Peyer's patch (tissue), 4 donors: ENCODE measurements around the gene SUN5.

ENCODE experiments used
- POLR2A ChIP-seq, 2 donors: fragments of 450-650 bp; IDR thresholded peaks; one replicate each; pipeline ENCODE4 v1.5.1; 2017; ENCODE audit warnings: antibody characterized with exemption in 2 of 2, mild to moderate bottlenecking in 2 of 2, moderate library complexity in 2 of 2
- TF ChIP-seq, protein P1 (sequence below), 6 experiments: fragments of 450-650 bp in 4 of 6; fragments of 200-600 bp in 2 of 6; sonication (generic) in 1 of 6; IDR thresholded peaks; one replicate each; pipeline ENCODE4 v1.5.1; 2017 to 2019; ENCODE audit warnings: antibody characterized with exemption in 6 of 6, mild to moderate bottlenecking in 3 of 6, moderate library complexity in 1 of 6

DNA sequence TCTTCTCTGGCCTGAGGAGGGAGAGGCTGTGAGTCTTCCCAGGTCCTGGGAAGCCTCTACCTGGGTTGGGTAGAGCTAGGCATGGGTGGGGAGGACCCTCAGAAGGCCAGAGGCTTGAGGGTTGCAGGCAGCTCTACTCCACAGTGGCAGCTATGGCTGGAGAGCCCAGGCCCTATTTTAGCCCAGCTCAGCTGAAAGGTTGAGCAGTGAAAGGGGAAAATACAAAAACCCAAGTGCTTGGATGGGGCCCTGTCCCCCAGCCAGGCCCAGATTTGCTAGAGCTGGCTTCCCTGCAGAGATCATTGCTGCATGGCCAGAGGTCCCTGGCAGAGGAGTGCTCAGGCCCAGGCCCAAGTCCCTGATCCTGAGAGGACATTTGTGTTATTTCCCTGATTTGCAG lies 45.7 kb downstream of the SUN5 start:
- TF ChIP-seq POLR2A (IDR thresholded peaks at IDR 0.05), result no peak
- TF ChIP-seq, protein P1, sequence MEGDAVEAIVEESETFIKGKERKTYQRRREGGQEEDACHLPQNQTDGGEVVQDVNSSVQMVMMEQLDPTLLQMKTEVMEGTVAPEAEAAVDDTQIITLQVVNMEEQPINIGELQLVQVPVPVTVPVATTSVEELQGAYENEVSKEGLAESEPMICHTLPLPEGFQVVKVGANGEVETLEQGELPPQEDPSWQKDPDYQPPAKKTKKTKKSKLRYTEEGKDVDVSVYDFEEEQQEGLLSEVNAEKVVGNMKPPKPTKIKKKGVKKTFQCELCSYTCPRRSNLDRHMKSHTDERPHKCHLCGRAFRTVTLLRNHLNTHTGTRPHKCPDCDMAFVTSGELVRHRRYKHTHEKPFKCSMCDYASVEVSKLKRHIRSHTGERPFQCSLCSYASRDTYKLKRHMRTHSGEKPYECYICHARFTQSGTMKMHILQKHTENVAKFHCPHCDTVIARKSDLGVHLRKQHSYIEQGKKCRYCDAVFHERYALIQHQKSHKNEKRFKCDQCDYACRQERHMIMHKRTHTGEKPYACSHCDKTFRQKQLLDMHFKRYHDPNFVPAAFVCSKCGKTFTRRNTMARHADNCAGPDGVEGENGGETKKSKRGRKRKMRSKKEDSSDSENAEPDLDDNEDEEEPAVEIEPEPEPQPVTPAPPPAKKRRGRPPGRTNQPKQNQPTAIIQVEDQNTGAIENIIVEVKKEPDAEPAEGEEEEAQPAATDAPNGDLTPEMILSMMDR (IDR thresholded peaks at IDR 0.05), result no peak
